Hepatocyte (in vitro differentiated cells): ENCODE measurements around the gene EXOC4.

Experiments used
- EZH2 ChIP-seq: fragments of 200-600 bp; sonication (generic); IDR thresholded peaks from 2 replicates; pipeline ENCODE4 v1.6.1; 2016; ENCODE audit warnings: antibody characterized with exemption, mild to moderate bottlenecking, borderline replicate concordance
- EZH2phosphoT487 ChIP-seq: fragments of 200-600 bp; sonication (generic); IDR thresholded peaks from one replicate; pipeline ENCODE4 v1.6.1; 2018; ENCODE audit warnings: antibody characterized with exemption, mild to moderate bottlenecking, low read depth, moderate library complexity; ENCODE audit not compliant: unreplicated experiment, severe bottlenecking
- TF ChIP-seq, protein P1 (sequence below): fragments of 200-600 bp; sonication (generic); IDR thresholded peaks from 2 replicates; pipeline ENCODE4 v1.5.1; 2016; ENCODE audit warnings: antibody characterized with exemption, mild to moderate bottlenecking; ENCODE audit not compliant: poor library complexity

DNA sequence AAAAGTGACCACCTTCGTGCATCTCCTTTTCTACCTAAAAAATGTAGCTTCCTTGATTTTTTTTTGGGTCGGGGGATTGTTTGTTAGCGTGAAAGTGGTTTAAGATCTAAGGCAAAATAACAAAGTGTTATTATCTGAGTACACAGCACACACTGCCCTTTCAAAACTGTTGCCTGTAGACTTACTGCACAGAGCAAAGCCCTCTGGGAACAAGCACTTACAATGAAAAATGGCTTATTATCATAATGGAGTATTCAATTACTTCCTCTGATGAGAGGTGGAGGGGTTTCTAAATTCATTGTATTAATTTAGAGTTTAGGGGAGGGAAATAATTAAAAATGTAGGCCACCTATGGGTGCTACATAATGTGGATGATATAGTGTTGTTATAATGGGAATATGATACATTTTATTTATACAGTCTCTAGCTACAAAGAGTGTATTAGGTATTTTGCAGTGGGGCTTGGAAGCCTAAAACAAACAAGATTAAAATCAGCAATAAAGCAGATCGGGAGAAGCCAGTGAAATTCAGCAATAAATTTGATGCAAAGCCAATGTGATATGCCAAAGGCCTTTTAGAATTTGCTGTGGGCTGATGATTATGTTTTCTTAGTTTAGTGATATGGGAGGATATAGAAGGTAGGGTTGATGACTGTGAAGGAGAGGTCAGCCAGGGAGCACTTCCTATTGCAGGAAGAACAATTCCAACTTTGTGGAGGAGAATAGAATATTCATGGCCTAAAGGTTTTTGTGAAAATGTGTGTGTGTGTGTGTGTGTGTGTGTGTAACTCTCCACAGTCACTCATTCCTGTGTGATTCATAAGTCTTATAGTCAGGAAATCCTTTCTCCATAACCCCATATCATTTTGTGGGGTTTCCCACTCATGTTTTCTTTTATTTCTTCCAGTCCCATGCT, 17.7 kb upstream of the EXOC4 start:
- TF ChIP-seq, protein P1, sequence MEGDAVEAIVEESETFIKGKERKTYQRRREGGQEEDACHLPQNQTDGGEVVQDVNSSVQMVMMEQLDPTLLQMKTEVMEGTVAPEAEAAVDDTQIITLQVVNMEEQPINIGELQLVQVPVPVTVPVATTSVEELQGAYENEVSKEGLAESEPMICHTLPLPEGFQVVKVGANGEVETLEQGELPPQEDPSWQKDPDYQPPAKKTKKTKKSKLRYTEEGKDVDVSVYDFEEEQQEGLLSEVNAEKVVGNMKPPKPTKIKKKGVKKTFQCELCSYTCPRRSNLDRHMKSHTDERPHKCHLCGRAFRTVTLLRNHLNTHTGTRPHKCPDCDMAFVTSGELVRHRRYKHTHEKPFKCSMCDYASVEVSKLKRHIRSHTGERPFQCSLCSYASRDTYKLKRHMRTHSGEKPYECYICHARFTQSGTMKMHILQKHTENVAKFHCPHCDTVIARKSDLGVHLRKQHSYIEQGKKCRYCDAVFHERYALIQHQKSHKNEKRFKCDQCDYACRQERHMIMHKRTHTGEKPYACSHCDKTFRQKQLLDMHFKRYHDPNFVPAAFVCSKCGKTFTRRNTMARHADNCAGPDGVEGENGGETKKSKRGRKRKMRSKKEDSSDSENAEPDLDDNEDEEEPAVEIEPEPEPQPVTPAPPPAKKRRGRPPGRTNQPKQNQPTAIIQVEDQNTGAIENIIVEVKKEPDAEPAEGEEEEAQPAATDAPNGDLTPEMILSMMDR: no peak
- TF ChIP-seq EZH2: no peak
- TF ChIP-seq EZH2phosphoT487: no peak
